ENCODE results near the gene RB1. TPM values are rescaled to one million over a fixed set of nuclear protein-coding genes. Genes with fewer than 3 reads are reported as not detected.
"Not testable (repeated sequence)": the region's sequence is repeated elsewhere in the genome, so short reads cannot be mapped to it uniquely, and the experiment has no call there.

The RB1 gene
- total and polyA plus RNA-seq, 3 donors from 2014 or later, result 21.9 to 43.0 (median 38.8) TPM

DNA sequence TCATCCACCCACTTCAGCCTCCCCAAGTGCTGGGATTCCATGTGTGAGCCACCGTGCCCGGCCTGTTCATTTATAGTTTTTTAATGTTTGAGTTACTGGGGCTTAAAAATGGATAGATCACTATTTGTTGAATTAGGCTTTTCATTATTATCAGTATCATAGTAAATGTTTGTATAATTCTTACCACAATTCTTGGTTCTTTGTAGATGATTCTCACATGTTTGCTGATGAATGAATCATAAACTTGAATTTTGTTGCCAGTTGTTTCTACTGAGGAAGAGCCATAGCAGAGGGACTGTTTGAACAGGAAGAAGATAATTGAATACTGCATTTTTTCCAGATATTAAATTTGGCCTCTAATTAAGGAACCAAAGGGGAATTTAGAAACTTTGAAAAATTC is 112.0 kb downstream of the RB1 start:
- no peaks in the 10 kb centered on the region for H3K4me1 ChIP-seq
- no peak overlapping the region for H3K4me3 ChIP-seq
- no peaks in the 10 kb centered on the region for H3K36me3 ChIP-seq (ENCODE audit: low read depth, missing control alignments)
- H3K27ac ChIP-seq, result no peak overlapping the region
- WGBS, 2 donors, result 83 to 95% methylated on average over 2 of the region's 2 CpGs
- H3K27me3 ChIP-seq, result no peaks in the 10 kb centered on the region
- DNase-seq, result no peak
- intact Hi-C loops (cut with DNase I; ENCODE audit: low total_unique reads), result no loop called here
- no peak for TF ChIP-seq POLR2A (IDR thresholded peaks at IDR 0.05)
- TF ChIP-seq CTCF (IDR thresholded peaks at IDR 0.05), result no peak
- H3K9me3 ChIP-seq, result no peaks in the 10 kb centered on the region

DNA sequence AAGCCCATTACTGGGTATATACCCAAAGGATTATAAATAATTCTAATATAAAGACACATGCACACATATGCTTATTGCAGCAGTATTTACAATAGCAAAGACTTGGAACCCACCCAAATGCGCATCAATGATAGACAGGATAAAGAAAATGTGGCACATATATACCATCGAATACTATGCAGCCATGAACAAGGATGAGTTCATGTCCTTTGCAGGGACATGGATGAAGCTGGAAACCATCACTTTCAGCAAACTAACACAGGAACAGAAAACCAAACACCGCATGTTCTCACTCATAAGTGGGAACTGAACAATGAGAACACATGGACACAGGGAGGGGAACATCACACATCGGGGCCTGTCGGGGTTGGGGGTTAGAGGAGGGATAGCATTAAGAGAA is 118.5 kb downstream of the RB1 start:
- 94 to 97% methylated on average over 5 of the region's 5 CpGs for WGBS, 2 donors
- H3K9me3 ChIP-seq; intact Hi-C loops (cut with DNase I; ENCODE audit: low total_unique reads); DNase-seq; H3K36me3 ChIP-seq (ENCODE audit: low read depth, missing control alignments); H3K4me3 ChIP-seq; H3K27ac ChIP-seq; H3K4me1 ChIP-seq; H3K27me3 ChIP-seq: not testable (repeated sequence)

- intact Hi-C loops (cut with DNase I; ENCODE audit: low total_unique reads), result no loop called here
- Histone ChIP-seq H3K9me3 (no peaks in the 10 kb centered on the region), H3K4me1 (no peaks in the 10 kb centered on the region), H3K36me3 (ENCODE audit: low read depth, missing control alignments) (no peaks in the 10 kb centered on the region), H3K27ac (no peak overlapping the region), H3K4me3 (no peak overlapping the region), H3K27me3 (no peaks in the 10 kb centered on the region)
- TF ChIP-seq CTCF (IDR thresholded peaks at IDR 0.05) (no peak), POLR2A (IDR thresholded peaks at IDR 0.05) (no peak)
- 88 to 93% methylated on average over 3 of the region's 3 CpGs for WGBS, 2 donors
- DNase-seq, result no peak
Measured at GRCh38 chr13:48424212-48424611, 120.7 kb downstream of the RB1 start.

DNA sequence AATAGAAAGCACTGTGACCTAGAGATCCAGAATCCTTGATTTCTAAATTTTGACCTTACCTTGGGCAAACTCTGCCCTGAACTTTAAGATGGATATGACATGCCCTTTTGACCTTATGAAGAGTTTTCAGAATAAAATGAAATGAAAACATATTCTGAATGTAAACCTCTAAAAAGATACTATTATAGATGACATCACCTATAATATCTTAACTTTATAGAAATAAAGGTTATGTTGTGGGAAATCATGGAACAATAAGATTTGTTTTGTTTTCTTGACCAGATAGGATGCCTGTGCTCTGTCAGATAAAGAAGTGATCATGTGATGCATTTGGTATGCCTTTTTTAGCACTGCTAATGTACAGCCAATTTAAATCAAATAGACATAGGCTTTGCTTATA is 122.5 kb downstream of the RB1 start:
- Histone ChIP-seq H3K9me3 (no peaks in the 10 kb centered on the region), H3K4me3 (no peak overlapping the region), H3K27ac (no peak overlapping the region), H3K27me3 (no peaks in the 10 kb centered on the region), H3K36me3 (ENCODE audit: low read depth, missing control alignments) (no peaks in the 10 kb centered on the region), H3K4me1 (no peaks in the 10 kb centered on the region)
- TF ChIP-seq CTCF (IDR thresholded peaks at IDR 0.05) (no peak), POLR2A (IDR thresholded peaks at IDR 0.05) (no peak)
- intact Hi-C loops (cut with DNase I; ENCODE audit: low total_unique reads), result no loop called here
- DNase-seq, result no peak

GRCh38 chr13:48426755-48427298 is 123.3 kb downstream of the RB1 start:
- intact Hi-C loops (cut with DNase I; ENCODE audit: low total_unique reads); H3K36me3 ChIP-seq (ENCODE audit: low read depth, missing control alignments); H3K27me3 ChIP-seq; H3K9me3 ChIP-seq; DNase-seq; H3K27ac ChIP-seq; H3K4me3 ChIP-seq; H3K4me1 ChIP-seq: not testable (repeated sequence)
- 79 to 89% methylated on average over 7 to 8 of the region's 9 CpGs for WGBS, 2 donors

DNA sequence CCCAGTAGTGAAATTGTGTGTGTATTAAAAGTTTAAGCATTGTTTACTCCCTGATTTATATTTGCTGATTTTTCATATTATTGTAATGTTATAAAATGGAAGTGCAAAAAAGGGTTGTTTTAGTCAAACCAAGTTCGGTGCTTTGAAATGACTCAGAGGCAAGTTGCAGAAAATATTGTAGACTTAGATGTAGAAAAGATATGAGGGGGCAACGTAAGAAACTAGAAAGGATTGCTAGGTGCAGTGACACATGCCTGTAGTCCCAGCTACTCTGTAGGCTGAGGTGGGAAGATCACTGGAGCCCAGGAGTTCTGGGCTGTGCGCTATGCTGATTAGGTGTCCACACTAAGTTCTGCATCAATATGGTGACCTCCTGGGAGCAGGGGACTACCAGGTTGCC is 125.5 kb downstream of the RB1 start:
- Histone ChIP-seq H3K9me3 (no peaks in the 10 kb centered on the region), H3K4me1 (no peaks in the 10 kb centered on the region), H3K36me3 (ENCODE audit: low read depth, missing control alignments) (no peaks in the 10 kb centered on the region), H3K27ac (no peak overlapping the region), H3K27me3 (no peaks in the 10 kb centered on the region), H3K4me3 (no peak overlapping the region)
- DNase-seq, result no peak
- WGBS, 2 donors, result 85 to 93% methylated on average over 3 of the region's 3 CpGs
- TF ChIP-seq POLR2A (IDR thresholded peaks at IDR 0.05) (no peak), CTCF (IDR thresholded peaks at IDR 0.05) (no peak)
- intact Hi-C loops (cut with DNase I; ENCODE audit: low total_unique reads), result no loop called here
